Neuron (in vitro differentiated cells): Measurements from ENCODE around the gene IRX2.

Source experiments
- H2AFZ ChIP-seq: one replicate; pipeline ENCODE4 v1.6.1; 2013; ENCODE audit warnings: low read depth, mild to moderate bottlenecking, inconsistent platforms, low read length, moderate library complexity
- H3K27me3 ChIP-seq: one replicate; pipeline ENCODE4 v1.6.1; 2013; ENCODE audit warnings: low read length; ENCODE audit not compliant: insufficient read depth
- H3K36me3 ChIP-seq: one replicate; pipeline ENCODE4 v1.6.1; 2013; ENCODE audit warnings: low read length; ENCODE audit not compliant: insufficient read depth
- H3K4me1 ChIP-seq: one replicate; pipeline ENCODE4 v1.6.1; 2013; ENCODE audit warnings: low read length; ENCODE audit not compliant: insufficient read depth
- H3K4me3 ChIP-seq: 2 replicates; pipeline ENCODE4 v1.5.1; 2013; ENCODE audit warnings: mild to moderate bottlenecking, low read length, moderate library complexity
- H3K9me3 ChIP-seq: one replicate; pipeline ENCODE4 v1.6.1; 2013; ENCODE audit warnings: low read length

IRX2 gene

GRCh38 chr5:2751592-2752021 lies at the start of gene IRX2:
Gene IRX2, minus strand, starts transcription at chr5:2751677. Its CDS starts 264 bp downstream, at chr5:2751413.
- peaks cover 16% of the 10 kb centered on the region for H3K9me3 ChIP-seq
- H2AFZ ChIP-seq = no peak within 1 kb of the TSS
- no peaks in the 10 kb centered on the region for H3K27me3 ChIP-seq
- peaks cover 31% of the 10 kb centered on the region for H3K4me1 ChIP-seq
- H3K36me3 ChIP-seq = peaks cover 28% of the 10 kb centered on the region
- peak within 1 kb of the TSS; percentile 61 for H3K4me3 ChIP-seq

DNA sequence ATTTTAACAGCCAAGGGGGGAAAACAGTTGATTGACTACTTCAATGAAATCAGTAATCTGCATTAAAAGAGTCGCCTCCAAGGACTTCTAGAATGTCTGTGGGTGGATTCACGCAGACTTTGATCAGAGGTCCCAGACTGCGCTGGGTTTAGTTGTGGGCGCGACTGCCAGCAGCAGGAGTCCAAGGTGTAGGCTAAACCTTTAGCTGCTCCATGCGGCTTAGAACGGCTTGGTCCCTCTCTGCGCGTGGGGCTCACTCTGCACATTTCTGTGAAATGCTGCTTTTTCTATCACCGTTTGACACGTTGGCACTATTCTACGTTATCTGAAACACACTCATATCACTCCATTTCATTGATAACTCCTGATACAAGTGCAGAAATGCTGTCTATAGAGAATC lies 48.6 kb upstream of the IRX2 start:
- H2AFZ ChIP-seq = no peak overlapping the region
- H3K27me3 ChIP-seq = no peaks in the 10 kb centered on the region
- no peaks in the 10 kb centered on the region for H3K36me3 ChIP-seq
- no peak overlapping the region for H3K4me3 ChIP-seq
- H3K9me3 ChIP-seq = peaks cover 2% of the 10 kb centered on the region
- no peaks in the 10 kb centered on the region for H3K4me1 ChIP-seq

GRCh38 chr5:2797981-2798380 lies 46.5 kb upstream of the IRX2 start:
- no peak overlapping the region for H3K4me3 ChIP-seq
- no peaks in the 10 kb centered on the region for H3K9me3 ChIP-seq
- H3K36me3 ChIP-seq = no peaks in the 10 kb centered on the region
- no peaks in the 10 kb centered on the region for H3K27me3 ChIP-seq
- no peaks in the 10 kb centered on the region for H3K4me1 ChIP-seq
- no peak overlapping the region for H2AFZ ChIP-seq

- no peaks in the 10 kb centered on the region for H3K9me3 ChIP-seq
- H3K4me3 ChIP-seq = no peak overlapping the region
- no peaks in the 10 kb centered on the region for H3K27me3 ChIP-seq
- no peak overlapping the region for H2AFZ ChIP-seq
- H3K36me3 ChIP-seq = no peaks in the 10 kb centered on the region
- no peaks in the 10 kb centered on the region for H3K4me1 ChIP-seq
These were observed 45.7 kb upstream of the IRX2 start for GRCh38 chr5:2797160-2797559.

DNA sequence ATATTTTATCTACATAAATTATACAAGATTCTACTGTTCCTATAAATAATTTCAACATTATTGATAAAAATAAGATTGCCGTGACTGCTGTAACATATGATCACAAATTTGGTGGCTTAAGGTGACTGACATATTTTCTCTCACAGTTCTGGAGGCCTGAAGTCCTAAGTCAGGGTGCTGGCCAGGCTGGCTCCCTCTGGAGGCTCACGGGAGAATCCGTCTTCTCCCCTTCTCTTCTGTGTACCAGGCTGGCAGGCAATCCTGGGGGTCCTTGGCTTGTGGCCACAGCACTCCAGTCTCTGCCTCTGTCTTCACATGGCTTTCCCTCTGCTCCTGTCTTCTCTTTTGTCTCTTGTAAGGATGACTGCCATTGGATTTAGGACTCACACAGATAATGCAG lies 31.7 kb upstream of the IRX2 start:
- Histone ChIP-seq H3K9me3 (peaks cover 2% of the 10 kb centered on the region), H3K36me3 (no peaks in the 10 kb centered on the region), H3K4me3 (no peak overlapping the region), H2AFZ (no peak overlapping the region), H3K27me3 (peaks cover 2% of the 10 kb centered on the region), H3K4me1 (no peaks in the 10 kb centered on the region)

DNA sequence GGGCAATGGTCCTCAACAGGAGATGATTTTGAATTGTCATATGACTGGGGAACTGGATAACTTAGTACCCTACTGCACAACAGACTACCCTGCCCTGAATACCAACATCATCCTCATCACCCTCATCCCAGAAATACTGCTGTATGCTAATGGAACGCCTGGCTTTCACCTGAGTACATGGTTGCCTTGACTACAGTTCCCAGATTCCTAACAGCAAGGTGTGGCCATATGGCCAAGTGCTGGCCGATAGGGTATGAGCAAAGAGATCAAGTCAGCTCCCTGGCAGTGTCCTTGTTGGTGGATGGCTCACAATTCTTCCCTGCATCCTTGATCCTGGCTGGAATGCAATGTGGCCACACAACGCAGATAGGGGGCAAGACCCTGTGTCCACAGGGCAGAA lies 31.2 kb upstream of the IRX2 start:
- Histone ChIP-seq H3K4me3 (no peak overlapping the region), H3K36me3 (no peaks in the 10 kb centered on the region), H3K9me3 (peaks cover 2% of the 10 kb centered on the region), H3K27me3 (peaks cover 2% of the 10 kb centered on the region), H2AFZ (no peak overlapping the region), H3K4me1 (no peaks in the 10 kb centered on the region)

GRCh38 chr5:2780421-2781171 lies 29.1 kb upstream of the IRX2 start:
- H3K4me3 ChIP-seq = no peak overlapping the region
- peaks cover 2% of the 10 kb centered on the region for H3K27me3 ChIP-seq

GRCh38 chr5:2779459-2779858 lies 28.0 kb upstream of the IRX2 start:
- H3K9me3 ChIP-seq = no peaks in the 10 kb centered on the region
- no peaks in the 10 kb centered on the region for H3K36me3 ChIP-seq
- H3K4me3 ChIP-seq = no peak overlapping the region
- H3K4me1 ChIP-seq = no peaks in the 10 kb centered on the region
- peaks cover 2% of the 10 kb centered on the region for H3K27me3 ChIP-seq
- no peak overlapping the region for H2AFZ ChIP-seq

More at GRCh38 chr5:2780421-2781171, 29.1 kb upstream of the IRX2 start:
- H2AFZ ChIP-seq = no peak overlapping the region
- peaks cover 2% of the 10 kb centered on the region for H3K9me3 ChIP-seq
- no peaks in the 10 kb centered on the region for H3K36me3 ChIP-seq
- H3K4me1 ChIP-seq = no peaks in the 10 kb centered on the region

DNA sequence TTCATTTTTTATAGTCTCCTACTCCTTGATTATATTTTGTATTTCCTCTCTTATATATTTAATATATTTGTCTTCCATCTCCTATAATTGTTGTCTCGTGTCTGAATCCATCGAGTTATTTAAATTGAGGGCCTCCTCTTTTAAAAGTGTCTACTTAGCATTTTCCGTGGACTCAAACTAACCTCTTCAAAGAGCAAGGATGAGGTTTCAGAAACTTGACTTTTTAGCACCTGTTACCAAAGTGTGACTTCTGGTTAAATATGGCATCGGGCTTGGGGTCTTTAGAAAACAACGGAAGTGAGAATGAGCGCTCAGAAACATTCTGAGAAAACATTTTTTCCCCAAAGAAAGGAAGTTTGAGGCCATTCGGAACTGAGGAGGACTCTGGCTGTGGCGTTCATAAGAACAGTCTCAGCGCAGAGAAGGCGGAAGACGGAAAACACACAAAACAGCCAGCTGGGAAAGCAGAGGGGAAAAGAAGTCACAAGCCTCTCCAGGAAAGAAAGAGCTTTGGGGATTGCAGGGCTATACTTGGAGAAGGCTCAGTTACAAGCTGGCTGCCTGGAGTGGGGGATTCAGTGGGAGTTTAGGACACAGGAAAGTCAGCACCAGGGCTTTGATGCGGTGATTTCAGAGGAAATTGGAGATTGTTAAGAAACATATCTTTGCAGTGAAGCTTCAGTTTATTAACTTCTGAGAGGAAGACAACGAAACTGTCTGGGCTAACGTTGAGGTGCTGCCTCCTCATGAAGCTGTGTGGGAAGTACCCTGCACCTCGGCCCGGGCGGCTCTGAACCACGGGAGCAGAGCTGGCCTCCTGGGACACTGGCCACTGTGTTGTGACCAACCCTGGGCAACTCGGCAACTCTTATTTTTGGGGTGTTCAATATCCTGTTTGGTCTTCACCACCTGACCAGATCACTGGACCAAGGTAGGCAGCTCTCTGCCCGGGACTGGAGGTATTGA lies 25.1 kb upstream of the IRX2 start:
- no peak overlapping the region for H2AFZ ChIP-seq
- peaks cover 2% of the 10 kb centered on the region for H3K27me3 ChIP-seq
- no peaks in the 10 kb centered on the region for H3K36me3 ChIP-seq
- H3K9me3 ChIP-seq = no peaks in the 10 kb centered on the region
- no peak overlapping the region for H3K4me3 ChIP-seq
- no peaks in the 10 kb centered on the region for H3K4me1 ChIP-seq

- no peak overlapping the region for H2AFZ ChIP-seq
- no peaks in the 10 kb centered on the region for H3K27me3 ChIP-seq
- H3K9me3 ChIP-seq = no peaks in the 10 kb centered on the region
- H3K36me3 ChIP-seq = no peaks in the 10 kb centered on the region
- no peak overlapping the region for H3K4me3 ChIP-seq
- H3K4me1 ChIP-seq = no peaks in the 10 kb centered on the region
These were observed 21.9 kb upstream of the IRX2 start for GRCh38 chr5:2773327-2773726.

GRCh38 chr5:2767089-2767488 lies 15.6 kb upstream of the IRX2 start:
- no peaks in the 10 kb centered on the region for H3K4me1 ChIP-seq
- no peaks in the 10 kb centered on the region for H3K36me3 ChIP-seq
- no peak overlapping the region for H3K4me3 ChIP-seq
- no peaks in the 10 kb centered on the region for H3K27me3 ChIP-seq
- no peak overlapping the region for H2AFZ ChIP-seq
- no peaks in the 10 kb centered on the region for H3K9me3 ChIP-seq

GRCh38 chr5:2764581-2764980 lies 13.1 kb upstream of the IRX2 start:
- Histone ChIP-seq H3K36me3 (no peaks in the 10 kb centered on the region), H2AFZ (no peak overlapping the region), H3K4me3 (no peak overlapping the region), H3K9me3 (no peaks in the 10 kb centered on the region), H3K27me3 (no peaks in the 10 kb centered on the region), H3K4me1 (no peaks in the 10 kb centered on the region)

- Histone ChIP-seq H3K9me3 (no peaks in the 10 kb centered on the region), H2AFZ (no peak overlapping the region), H3K27me3 (no peaks in the 10 kb centered on the region), H3K4me1 (no peaks in the 10 kb centered on the region), H3K36me3 (no peaks in the 10 kb centered on the region), H3K4me3 (no peak overlapping the region)
These were observed 12.0 kb upstream of the IRX2 start for GRCh38 chr5:2763533-2763794.
